Measurements from ENCODE around the gene UBE2E3.

UBE2E3 gene

DNA sequence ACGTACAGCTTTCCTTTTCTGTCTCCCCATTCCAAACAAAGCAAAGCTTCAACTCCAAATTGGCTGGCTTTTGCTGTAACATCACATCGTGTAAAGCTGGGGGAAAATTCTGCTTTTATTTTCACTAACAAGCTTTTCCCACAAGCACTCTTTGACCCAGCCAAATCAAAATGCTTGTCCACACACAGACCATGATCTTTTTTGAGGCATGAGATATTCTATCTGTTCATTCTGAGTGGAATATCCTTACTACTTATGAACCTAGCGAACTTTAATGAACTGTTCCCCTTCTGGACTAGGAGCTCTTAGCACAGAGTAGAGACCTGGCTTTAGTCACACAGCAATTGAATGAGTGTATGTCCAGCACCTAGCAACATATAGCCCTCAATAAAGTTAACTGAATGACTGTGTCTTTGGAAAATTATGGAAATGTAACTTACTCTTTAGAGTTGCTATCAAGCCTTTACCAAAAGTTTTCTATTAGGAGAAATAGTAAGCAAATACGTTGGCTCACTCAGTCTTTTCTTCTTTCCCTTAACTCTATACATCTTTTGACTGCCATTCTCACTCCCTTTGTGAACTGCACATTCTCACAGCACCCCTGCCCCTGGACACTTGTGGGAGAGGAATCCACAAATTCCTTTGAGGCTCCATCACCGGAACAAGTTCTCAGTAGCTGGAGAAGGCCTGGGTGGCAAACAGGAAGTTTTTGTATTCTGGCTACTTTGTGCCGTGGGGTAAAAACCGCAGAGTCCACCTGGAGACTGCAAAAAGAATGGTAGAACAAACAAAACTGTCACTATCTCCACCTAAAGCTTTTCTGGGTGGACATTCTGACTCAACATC is 1.3 kb upstream of the UBE2E3 start:
- peak; percentile 71 for FAIRE-seq
- DNase-seq (ENCODE audit: low spot score): peak; percentile 76

DNA sequence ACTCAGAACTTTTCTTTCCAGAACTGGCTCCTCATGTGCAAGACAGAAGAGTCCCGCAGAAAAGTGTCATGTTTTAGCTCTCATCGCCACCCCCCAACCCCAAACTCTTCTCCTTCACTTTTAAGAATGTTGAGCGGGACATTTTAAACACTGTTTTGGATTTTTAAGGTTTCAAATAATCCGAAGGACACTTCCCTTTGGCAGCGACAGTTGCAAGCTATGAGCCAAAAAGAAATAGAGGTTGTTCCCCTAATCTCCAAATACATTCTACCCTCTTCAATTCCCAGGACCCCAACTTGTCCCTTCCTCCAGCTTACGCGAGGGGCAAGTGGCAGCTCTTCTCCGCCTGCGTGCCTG is 678 bp upstream of the UBE2E3 start:
- FAIRE-seq: no peak
- DNase-seq (ENCODE audit: low spot score): no peak

DNA sequence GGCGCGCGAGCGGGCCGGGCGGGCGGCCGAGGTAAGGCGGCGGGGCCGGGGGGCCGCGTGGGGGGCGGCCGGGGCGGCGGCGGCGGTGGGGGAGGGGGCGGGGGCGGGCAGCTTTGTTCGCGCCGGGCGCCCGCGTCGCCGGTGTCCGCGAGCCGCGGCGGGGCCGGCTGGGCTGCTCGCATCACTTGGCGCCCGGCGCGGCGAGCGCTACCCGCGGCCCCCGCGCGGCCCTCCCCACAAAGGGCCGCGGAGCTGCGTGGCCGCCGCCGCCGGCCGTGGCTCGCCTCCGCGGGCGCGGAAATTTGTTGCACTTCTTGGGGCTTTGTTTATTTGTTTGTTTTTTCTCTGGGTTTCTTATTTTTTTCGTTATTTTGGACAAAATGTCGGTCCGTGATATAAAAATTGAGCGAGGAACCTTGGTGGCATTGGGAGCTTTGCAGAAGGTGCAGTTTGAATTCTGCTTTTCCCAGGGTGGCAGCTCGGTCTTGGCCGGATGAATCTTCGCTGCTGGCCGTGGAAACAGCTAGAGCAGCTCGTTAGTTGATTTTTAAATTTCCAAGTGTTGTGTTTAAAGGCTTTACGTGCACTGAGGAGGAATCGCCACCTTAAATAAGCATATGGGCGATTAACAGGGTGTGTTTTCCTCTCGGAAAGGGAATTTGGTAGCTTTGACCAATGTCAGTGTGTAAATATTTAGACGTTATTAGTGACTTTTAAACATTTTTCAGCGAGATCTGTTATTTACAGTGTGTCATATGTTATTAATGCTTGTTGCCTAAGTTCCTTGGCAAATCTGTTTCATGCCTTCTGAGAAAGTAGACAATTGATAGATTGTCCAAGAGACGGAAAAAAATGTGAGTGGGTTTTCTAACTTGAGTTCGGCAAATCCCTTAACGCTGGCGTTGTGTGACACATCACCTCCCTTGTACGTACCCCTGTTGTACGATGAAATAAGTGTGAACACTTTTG is 822 bp downstream of the UBE2E3 start:
- peak; percentile 3 for DNase-seq (ENCODE audit: low spot score)
- no peak for FAIRE-seq

DNA sequence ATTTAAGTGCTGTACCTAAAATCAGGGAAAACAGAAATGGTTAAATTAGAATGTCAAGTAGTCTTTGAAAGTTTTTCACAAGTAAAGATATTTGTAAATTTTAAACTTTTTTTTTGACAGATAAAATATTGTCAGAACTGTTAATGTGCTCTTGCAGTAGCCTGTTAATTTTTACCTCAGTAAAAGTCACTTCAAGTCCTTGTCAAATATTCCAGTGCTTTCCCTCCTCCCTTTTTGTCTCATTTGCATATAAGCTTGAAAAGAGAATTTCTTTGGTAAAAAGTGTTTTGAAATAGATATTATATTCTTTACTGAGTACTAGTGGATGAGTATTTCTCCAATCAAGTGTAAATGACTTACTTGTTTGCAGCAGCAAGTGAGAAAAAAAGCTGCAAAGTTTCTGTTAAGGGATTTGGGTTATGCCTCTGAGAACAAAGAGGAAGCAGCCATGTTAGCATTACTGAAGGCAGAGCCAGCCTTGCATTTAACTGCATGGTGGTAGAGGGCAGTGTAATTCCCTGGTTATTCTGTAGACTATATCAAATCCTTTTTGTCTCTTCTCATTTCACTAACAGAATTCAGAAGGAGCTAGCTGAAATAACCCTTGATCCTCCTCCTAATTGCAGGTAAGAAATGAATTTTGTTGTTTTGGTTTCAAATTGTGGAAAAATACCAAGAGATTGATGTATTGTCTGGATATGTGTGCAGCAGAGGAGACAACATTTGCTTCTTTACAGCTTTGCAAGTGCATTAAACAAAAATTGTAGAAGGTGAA is 3.2 kb downstream of the UBE2E3 start:
- DNase-seq (ENCODE audit: low spot score) (peak; percentile 47), FAIRE-seq (peak; percentile 85)

DNA sequence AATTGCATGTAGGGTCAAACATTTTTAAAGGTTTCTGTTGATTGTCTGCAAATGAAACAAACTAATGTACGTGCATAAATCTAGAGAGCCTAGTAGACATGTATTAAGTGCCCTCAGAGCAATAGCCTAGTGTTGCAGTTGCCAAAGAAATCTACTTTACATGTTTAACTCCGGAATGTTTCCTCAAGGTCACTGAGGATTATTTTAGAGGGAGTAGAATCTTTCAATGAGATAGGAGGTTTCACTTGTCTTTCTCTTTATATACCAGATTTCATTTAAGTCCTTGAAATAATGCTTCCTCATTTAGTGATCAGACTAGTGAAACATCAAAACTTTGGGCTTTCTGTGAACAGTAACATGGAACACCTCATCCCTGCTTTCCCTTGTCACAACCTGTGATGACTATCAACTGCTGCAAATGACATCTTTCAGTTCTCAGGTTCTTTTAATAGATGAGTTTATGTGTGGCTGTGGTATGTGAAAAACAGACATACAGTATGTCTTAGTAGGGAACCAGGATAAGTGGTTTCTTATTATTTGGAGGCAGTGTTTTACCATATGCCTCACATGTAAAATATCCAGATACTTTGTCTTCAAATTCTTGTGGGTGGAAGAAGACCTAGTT is 5.5 kb downstream of the UBE2E3 start:
- no peak for FAIRE-seq
- no peak for DNase-seq (ENCODE audit: low spot score)

DNA sequence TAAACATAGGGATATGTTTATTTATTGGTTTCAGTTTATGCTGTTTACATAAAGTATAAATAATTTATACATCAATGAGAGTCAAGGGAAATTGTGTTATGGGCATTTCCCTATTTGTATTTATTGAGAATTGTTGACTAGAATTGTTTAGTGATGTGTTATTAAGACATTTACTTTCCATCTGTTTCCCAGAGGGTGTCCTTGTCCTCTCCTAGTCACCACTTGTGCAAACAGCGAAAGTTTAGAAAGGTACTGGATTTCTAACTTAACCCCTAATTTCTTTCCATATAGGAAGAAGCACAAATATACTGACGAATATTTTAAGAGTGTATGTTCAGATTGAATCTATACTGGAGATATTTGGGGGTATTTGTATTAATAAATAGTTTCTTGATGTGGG is 6.7 kb downstream of the UBE2E3 start:
- DNase-seq (ENCODE audit: low spot score): no peak
- no peak for FAIRE-seq

DNA sequence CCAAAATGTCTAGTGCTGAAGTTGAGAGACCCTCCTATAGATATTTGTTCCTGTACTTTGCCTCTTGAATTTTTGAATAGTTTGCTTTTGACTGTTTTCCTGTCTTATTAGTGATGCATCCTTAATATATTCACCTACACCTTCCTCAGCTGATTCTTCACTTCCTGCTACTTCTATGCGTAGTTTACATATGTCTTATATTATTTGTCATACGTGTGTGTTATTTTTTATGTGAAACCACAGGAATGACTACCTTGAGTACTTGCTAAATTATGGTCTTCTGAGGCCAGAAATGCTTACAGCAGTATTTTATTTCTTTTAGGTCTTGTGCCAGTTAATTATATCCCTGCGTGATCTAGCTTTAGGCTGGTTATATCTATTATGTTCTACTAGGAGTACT is 9.9 kb downstream of the UBE2E3 start:
- FAIRE-seq: no peak
- DNase-seq (ENCODE audit: low spot score): no peak

DNA sequence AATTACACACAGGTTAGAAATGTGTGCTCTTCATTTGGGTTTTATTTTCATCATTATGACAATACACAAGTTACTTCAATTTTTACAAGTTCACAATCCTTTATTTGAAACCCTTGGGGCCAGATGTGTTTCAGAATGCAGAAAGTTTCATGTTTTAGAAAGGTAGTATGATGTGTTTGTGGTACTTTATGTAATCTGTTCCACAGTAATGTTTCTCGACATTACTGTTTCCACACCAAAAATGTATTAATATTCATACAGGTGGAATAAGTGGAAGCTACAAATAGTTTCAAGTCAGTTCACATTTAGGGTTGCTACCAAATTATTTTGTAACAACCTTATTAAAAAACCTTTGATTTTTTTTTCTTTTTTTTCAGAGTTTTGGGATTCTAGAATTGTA is 10.4 kb downstream of the UBE2E3 start:
- DNase-seq (ENCODE audit: low spot score) (no peak), FAIRE-seq (no peak)

DNA sequence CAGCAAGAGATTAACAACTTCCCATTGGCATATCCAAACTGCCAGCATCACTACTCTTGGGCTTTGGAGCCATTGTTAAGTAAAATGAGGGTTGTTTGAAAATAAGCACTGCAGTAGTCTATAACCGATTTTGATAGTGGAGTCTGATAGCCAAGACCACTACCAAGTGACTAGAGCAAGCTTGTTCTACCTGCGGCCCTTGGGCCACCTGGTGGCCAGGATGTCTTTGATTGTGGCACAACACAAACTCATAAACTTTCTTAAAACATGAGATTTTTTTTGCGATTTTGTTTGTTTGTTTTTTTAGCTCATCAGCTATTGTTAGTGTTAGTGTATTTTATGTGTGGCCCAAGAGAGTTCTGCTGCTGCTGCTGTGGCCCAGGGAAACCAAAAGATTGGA is 11.0 kb downstream of the UBE2E3 start:
- FAIRE-seq: no peak
- DNase-seq (ENCODE audit: low spot score): no peak

DNA sequence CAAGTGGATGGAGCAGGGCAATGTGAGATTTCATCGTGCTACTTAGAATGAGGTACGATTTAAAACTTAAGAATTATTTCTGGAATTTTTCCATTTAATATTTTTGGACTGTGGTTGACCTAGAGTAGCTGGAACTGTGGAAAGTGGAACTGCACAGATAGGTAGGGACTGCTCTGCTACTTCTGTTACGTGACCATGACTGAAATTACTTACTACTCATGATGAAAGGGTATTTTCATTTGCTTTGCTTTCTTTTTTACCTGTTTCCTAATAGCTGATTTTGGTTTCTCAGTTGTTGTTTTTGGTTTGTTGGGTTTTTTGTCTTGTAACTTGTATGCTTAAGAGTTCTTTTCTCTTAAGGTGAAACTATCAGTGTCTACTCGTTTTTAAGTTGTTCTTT is 11.4 kb downstream of the UBE2E3 start:
- DNase-seq (ENCODE audit: low spot score) (no peak), FAIRE-seq (no peak)

DNA sequence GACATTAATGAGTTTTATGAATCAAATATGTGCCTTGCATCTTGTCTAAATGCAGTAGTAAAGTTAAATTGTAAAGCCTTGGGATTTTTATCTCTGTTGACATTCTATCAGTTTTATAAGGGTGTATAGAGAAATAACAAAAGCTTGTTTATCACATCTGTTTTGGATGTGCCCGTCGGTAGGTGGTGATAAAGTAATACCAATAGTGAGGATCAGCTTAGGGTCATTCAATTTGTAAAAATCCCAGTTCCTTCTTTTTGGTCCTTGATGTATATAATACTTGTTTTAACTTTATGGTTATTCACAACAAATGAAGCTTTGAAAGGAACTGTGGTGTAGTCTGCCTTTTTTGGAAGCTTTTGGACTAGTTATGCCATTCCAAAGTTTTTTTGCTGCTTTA is 12.6 kb downstream of the UBE2E3 start:
- DNase-seq (ENCODE audit: low spot score): no peak
- no peak for FAIRE-seq

DNA sequence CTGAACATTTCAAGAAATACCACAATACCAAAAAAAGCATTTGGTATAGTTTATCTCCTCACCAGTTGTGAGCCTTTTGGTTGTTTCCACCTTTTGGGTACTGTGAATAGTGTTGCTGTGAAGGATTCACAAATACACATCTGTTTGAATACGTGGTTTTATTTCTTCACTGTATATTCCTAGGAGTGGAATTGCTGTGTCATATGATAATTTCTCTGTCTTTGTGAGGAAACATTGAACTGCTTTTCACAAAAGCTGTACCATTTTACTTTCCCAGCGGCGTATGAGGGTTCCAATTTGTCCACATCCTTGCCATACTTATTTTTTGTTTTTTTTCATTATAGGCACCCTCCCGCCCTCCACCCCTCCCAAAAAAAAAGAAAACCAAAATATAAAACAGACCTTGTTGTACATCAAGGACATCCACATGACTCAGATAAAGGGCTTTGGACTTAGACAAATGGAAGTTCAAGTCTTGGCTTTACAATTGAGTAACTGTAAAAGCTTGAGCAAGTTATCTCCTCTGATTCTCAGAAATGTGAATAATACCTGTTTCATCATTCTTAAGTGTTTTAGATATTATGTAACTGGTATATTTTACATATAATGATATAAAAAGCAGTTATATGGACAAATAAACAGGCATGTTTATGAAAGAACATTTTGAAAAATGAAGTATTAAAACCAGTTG is 19.0 kb downstream of the UBE2E3 start:
- DNase-seq (ENCODE audit: low spot score) (no peak), FAIRE-seq (no peak)

DNA sequence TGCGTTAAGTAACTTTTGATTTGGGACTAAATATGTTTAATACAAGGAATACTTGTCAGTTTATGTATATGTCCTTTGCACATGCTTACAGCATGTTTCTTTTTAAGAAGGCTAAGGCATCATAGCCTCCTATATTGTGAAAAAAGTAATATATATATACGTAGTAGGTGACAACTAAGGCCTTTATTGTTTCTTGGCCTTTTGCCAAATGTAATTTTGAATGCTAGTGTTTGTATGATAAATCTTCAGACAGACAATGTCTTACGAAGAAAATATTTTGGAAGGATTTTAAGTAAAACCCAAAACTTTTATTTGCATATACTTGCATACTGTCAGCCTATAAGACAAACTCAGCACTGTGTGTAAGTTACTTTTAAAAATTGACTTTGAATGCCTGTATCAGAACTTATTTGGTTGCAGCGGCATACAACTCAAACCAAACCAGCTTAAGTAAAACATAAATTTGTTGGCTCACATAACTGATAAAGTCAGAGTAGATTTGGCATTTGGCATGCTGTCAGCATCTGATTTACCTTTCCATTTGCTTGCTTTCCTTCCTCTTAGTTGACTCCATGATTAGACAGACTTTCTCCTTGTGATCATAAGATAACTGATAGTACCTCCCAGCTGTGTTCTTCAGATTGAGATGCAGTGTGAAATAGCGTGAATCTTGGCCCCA is 24.4 kb downstream of the UBE2E3 start:
- FAIRE-seq: no peak

DNA sequence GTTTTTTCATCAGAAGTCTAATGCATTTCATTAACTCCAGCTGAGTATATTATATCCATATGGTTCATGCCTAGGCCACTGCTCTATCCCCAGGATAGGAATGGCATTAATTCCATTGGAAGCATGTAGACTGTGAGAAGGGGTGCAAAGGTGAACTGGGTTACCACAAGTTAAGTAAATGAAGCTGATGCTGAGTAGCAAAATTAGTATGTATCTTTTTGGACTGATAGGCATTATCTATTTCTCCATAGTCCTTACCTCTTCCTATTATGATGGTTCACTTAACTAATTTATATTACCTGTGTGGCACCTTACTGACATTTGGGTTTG is 24.9 kb downstream of the UBE2E3 start:
- FAIRE-seq (no peak), DNase-seq (ENCODE audit: low spot score) (no peak)

More for the DNA sequence above, 24.4 kb downstream of the UBE2E3 start:
- no peak for DNase-seq (ENCODE audit: low spot score)

DNA sequence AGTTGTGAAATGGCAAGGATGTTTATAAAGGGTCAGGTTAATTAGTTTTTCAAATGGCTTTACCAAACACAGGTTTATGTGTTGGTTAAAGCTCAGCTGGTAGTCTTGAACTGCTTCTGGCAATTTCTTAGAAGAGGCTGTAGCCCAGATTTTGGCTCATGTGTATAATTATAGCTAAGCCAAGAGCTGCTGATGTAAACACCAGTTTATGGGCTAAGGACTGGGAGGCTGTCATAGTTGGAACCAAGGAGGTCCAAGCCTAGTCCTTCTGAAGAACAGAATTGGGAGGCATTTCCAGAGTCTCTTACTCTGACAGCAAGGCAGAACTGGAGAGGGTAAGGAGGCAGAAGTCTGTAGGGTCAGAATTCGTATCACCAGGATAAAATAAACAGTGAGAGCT is 25.4 kb downstream of the UBE2E3 start:
- no peak for FAIRE-seq
- DNase-seq (ENCODE audit: low spot score): no peak

DNA sequence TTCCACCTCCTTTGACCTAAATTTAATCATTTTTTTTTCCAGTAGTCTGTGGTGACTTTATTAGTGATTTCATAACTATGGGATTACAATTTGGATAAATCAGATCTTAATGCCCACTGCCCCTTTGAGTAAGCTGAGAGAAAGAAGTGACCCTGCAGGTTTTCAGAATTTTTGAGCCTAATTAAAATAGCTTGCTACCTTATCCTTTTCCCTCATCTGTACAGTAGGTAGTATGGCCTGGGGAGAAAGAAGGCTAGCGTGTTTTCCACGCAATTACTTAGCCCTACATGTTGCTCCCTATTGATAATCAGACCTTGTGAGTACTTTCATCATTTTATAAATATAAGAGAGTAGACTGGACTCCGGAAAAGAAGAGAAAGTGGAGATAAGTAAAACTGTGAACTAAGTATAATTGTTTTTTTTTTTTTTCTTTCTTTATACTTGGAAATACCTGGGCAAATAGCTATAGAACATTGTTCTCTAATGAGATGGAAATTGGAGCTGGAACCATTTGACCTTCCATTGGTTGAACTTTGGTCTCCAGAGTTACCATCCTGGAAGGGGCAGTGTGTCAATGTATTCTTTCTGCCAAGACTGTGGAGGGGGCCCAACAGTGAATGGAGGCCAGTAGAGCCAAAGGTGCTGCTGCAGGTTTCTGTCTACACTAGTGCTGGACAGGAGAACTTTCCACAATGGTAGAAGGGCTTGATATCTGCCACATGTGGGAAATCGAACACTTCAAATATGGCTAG is 26.9 kb downstream of the UBE2E3 start:
- no peak for DNase-seq (ENCODE audit: low spot score)
- no peak for FAIRE-seq

DNA sequence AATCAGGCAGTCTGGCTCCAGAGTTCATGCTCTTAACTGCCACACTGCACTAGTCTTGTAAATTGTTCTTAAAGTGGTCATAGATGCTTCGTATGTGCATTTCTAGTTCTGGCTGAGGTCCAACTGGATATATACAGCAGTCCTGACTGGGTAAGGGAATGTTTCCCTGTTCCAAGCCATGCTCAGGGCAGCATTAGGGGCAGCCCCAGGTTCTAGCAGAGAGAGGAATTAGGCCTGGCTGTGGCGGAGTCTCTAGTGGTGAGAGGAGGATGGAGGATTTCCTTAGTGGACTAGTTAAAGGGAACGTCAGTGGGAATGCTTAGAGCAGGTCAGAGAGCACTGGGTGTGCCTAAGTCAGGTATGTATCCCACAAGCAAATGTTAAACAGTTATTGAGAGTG is 28.0 kb downstream of the UBE2E3 start:
- DNase-seq (ENCODE audit: low spot score): no peak
- FAIRE-seq: no peak

DNA sequence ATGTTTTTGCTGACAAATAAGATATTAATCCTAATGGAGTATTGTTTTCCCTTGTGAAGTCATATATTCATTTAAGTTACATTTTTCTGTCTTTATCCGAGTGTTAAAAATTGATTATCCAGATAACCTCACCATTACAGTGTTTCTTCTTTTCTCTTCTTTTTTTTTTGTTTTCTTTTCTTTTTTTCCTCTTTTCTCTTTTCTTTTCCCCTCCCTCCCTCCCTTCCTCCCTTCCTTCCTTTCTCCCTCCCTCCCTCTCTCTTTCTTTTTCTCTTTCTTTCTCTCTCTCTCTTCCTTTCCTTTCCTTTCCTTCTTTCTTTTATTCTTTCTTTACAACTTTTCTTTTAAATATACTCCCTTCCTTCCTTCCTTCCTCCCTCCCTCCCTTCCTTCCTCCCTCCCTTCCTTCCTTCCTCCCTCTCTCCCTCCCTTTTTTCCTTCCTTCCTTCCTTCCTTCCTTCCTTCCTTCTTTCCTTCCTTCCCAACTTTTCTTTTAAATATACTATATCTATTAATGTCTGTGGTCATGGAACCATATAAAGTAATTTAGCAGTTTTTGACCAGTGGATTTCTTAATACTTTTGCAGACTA is 40.9 kb downstream of the UBE2E3 start:
- no peak for DNase-seq (ENCODE audit: low spot score)

DNA sequence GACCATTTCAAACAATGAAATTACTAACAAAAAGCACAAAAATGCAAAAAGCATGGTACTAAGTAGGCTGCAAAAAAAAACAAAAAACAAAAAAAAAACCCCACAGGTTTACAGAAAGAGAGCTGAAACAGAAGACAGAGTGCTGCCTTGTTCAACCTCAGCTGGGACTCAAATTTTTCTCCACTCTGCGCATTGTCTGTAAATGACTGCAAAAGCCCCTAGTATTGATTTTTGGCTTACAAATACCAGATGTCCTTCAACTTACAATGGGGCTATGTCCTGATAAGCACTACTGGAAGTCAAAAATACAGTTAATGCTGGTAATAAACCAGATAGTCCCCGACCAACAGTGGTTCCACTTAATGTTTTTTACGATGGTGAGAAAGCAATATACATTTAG is 42.2 kb downstream of the UBE2E3 start:
- FAIRE-seq (no peak), DNase-seq (ENCODE audit: low spot score) (no peak)

More for the DNA sequence above, 40.9 kb downstream of the UBE2E3 start:
- FAIRE-seq: no peak

All from RCC 7860 (cell line).